NCI-H2029 (cell line): ENCODE measurements around the gene SAP25.
A peak's percentile ranks its signal among the peaks of the same experiment; 100 is the strongest.

Source experiments
- DNase-seq: peaks from one replicate; lab custom pipeline; 2025; lab: John Stamatoyannopoulos, UW

Gene SAP25

DNA sequence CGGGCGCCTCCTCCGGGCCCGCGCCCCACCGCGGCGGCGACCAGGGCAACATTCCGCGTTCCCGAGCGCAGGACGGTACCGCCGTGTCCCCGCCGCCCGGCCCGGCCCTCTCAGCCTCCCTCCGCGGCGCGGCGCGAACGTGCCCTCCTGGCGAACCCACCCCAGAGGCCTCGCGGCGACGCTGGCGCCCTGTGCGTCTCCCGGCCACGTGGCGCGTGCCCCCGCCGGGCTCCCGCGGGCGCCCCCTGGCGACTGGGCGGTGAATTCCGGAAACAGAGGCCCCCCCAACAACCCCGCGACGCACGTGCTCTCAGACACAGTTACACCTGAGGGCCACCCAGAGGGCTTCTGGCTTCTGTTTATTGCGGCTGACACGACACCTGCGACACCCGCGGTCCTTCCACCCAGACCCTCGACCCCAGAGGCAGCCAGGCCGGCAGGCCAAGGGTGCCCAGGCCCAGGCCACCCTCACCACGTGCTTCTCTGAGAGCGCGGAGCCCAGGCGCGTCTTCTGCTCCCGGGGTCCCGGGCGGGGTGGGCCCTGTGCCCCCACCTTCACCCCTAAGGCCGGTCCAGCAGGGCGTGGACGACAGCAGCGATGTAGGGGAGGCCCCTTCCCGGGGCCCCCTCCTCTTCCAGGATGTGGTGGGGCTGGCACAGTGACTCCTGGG, at the start of gene SAP25:
TSS of gene SAP25 (minus strand) at position 210 of the 671 bp plus-strand sequence. CDS start at position 52, 158 bp downstream.
- DNase-seq: no peak

DNA sequence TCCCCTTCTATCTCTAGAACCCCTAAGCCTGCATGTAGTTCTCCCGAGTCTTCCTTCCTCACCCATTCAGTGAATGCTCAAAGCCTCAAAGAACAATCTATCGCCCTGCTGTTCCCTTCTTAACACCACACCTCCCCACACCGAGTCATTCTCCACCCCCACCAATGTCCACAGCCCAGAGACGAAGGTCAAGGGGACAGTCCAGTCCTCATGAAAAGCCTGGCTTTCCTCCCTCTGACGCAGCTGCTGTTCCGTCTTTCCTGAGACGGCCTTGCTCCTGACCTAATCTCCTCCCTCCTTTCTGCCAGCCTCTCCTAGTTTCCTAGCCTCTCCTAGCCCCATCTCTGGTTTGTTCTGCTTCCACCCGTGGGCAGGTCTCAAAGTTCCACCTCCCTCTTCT, 47.9 kb upstream of the SAP25 start:
- DNase-seq: no peak

DNA sequence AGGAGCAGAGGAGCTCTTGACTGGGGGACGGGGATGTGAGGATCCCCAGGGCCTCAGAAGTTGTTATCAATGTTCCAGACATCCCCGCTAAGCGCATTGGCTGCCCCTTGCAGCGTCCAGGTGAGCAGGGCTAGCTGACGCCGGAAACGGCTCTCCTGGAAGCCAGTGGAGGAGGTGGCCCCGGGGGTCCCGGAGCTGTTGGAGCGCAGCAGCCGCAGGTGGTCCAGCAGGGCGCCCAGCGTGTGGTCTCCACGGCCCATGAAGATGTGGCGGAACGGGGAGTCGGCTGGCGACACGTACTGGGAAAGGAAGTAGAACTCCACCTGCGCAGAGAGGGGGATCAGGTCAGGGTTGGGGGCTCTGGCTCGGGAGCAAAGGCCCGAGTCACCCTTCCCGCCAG, 47.1 kb upstream of the SAP25 start:
- no peak for DNase-seq

DNA sequence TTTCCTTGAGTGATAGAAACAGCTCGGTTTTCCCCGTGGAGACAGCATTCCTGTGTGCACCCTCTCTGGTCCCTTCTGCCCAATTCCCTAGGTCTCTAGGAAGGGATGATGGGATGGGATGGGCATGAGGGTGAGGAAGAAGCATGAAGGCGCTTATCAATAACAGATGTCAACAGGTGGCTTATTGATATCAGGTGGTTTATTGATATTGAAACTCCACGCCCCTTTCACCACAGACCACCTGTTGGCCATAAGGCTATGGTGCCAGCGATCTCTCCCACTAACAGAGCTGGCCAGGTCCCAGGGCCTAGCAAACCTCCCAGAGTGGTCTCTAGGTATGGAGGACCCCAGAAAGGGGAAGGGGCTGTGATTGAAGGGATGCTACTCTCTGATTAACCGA, 46.5 kb upstream of the SAP25 start:
- no peak for DNase-seq

DNA sequence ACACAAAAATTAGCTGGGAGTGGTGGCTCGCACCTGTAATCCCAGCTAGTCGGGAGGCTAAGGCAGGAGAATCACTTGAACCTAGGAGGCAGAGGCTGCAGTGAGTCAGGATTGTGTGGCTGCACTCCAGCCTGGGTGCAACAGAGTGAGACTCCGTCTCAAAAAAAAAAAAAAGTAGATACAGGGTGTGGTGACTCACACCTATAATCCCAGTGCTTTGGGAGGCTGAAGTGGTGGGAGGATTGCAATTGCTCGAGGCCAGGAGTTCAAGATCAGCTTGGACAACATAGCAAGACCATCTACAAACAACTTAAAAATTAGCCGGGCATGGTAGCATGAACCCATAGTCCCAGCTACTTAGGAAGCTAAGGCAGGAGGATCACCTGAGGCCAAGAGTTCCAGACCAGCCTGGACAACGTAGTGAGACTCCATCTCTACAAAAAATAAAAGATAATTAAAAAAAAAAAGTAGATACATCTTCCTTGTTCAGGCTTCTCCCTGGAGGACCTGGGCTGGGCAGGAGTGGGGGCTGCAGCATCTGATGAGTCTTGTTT, 40.7 kb upstream of the SAP25 start:
- no peak for DNase-seq

DNA sequence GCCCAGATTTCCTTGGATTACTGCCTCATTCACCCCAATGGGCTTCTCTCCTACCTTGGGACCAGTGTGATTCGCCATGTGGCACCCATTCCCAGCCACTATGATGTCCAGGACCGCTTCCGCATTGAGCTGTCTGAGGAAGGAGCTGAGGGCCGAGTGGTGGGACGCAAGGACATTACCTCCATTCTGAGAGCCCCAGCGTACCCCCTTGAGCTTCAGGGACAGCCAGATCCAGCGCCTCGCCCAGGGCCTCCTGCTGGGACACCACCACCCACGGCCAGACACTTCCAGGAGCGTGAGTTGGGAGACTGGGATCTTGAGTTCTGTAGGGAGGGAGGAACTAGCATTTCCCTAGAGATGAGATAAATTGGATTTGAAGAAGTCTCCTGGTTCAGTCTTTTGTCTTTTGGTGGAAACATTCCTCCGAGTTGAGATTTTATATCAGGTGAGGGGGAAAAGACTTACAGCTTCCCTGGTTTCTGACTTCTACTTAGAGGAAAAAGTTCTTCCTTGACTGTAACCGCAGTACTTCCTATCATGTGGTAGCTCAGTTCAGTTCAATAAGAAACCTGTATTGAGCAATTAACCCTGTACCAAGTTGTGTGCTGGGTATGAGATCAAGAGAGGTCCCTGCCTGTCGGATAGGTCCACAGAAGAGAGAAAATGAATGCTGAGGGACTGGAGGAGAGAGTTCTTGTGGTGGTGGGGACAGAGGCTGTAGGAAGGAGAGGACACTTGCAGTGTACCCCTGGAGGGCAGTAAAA, 39.9 kb upstream of the SAP25 start:
- DNase-seq: no peak

DNA sequence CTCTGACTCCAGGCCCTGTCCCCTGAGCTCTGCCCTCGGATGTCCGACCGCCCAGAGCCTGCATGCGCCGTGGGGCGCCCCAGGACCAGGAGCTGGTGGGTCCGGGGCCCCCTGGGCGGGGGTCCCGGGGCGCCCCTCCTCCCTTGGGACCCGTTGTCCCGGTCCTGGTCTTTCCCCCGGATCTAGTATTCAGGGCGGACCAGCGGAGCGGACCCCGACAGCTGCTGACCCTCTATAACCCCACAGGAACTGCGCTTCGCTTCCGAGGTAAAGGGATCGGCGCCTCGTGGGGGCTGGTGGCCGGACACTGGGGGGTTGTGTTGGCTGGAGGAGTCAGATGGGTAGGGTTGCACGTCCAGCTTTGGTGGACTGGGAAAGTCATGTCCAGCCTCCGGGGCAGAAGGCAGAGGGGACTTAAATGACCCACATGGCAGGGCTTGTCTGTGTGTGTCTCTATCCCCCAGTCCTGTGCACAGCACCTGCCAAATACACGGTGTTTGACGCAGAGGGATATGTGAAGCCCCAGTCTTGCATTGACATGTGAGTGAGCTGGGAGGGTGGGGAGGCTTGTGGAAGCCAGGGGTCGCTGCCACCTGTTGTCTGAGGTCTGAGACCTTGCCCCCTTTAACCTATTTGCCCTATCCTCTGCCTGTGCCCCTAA, 39.2 kb upstream of the SAP25 start:
- DNase-seq: no peak

DNA sequence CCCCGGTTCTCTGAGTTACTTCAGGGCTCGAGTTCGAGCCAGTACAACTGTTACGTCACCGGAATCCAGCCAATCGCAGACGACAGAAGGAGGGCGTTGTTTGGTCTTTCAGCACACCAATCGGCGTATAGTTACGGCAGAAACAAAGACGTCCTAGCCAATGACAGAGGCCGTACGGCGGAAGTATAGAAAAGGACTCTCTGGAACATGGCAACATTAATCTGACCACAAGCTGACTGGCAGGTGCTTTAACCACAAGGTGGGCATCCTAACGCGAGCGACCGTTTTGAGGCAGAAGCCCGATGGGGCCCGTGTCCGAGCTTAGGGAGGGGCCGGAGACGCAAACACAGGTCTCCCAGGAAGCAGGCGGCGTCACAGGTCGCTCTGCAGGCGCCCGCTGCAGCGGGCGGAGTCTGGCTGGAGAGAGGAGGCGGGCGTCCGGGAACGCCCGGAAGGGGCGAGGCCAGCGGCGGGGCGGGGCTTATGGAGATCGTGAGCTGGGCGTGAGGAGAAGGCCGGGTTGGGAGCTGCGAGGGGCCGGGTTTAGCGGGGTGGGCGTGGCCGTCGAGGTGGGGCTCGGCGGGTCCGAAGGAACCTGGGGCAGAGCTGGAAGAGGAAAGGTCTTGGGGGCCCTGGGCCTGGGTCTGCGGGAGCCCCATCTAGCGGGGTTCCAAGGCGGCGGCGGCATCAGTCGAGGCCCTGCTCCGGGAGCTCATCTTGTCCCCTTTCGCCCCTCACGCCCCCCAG, 38.5 kb upstream of the SAP25 start, which contains the start of gene MOSPD3:
TSS of gene MOSPD3 (plus strand) at position 558 of the 747 bp plus-strand sequence. CDS start 252 bp downstream, outside the sequence.
- DNase-seq: peak; percentile 98

DNA sequence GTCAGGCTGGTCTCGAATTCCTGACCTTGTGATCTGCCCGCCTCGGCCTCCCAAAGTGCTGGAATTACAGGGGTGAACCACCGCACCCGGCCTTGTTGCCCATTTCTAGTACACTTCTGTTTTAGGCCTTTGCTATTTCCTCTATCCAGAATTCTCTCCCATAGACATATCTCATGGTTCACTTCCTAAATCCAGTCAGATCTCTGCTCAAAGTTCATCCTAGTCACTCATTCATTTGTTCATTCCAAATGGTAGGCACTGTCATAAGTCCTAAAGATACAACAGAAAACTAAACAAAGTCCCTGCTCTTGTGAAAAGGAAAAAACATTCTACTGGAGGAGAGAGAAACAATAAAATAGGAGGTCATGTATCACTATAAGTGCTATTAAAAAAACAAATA, 36.3 kb upstream of the SAP25 start:
- no peak for DNase-seq

DNA sequence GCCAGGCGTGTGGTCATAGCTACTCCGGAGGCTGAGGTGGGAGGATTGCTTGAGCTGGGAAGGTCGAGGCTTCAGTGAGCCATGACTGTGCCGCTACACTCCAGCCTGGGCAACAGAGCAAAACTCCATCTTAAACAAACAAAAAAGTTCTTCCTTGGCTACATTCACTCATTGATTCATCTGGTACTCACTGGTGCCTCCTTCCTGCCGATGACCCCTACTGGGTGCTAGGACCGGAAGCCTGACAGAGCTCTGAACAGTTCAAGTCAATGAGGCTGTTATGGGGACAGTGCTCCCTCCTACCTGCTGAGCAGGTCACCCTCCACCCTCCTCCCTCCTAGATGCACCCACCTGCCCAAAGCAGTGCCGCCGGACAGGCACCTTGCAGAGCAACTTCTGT, 33.4 kb upstream of the SAP25 start:
- no peak for DNase-seq

DNA sequence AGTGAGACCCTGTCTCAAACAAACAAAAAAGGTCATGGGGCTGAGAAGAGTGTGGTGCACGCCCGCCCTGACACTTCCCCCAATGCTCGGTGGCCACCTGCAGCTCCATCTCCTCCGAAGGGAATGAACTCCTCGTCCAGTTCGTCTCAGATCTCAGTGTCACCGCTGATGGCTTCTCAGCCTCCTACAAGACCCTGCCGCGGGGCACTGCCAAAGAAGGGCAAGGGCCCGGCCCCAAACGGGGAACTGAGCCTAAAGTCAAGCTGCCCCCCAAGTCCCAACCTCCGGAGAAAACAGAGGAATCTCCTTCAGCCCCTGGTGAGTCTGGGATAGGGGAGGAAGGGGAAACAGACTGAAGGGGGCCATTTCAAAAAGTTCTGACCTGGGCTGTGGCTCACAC, 32.6 kb upstream of the SAP25 start:
- DNase-seq: no peak

DNA sequence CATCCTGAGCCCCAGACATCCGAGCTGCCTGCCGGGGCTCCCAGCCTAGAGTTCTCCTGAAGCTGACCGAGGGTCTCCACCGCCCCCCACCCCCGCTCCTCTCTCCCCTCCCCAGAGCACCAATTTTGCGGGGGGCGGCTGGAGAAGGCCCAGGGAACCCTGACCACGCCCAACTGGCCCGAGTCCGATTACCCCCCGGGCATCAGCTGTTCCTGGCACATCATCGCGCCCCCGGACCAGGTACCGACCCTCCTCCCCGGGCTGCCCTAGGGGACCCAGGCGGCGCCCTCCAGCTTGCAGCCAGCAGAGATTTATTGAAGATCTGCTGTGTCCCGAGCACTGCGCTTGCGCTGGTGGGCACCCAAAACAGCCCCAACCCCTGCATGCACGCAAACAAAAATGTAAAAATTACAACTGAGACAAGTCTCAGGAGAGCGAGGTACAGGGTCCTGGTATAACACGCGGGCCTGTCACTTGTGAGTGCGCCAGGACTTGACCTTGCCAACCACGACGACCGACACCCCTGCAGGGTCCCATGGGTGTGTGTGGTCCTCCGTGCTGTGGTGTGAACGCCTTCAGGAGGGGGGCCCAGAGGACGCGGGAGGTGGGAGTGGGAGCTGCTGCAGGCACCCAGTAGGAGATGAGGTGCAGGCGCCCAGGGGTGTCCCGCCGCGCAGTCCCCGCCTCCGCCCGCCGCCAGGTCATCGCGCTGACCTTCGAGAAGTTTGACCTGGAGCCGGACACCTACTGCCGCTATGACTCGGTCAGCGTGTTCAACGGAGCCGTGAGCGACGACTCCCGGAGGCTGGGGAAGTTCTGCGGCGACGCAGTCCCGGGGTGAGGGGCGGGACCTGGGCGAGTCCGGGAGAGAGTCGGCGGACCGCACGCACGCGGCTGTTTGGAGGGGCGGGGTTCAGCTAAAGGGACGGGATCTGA, 31.5 kb upstream of the SAP25 start:
- DNase-seq: no peak

DNA sequence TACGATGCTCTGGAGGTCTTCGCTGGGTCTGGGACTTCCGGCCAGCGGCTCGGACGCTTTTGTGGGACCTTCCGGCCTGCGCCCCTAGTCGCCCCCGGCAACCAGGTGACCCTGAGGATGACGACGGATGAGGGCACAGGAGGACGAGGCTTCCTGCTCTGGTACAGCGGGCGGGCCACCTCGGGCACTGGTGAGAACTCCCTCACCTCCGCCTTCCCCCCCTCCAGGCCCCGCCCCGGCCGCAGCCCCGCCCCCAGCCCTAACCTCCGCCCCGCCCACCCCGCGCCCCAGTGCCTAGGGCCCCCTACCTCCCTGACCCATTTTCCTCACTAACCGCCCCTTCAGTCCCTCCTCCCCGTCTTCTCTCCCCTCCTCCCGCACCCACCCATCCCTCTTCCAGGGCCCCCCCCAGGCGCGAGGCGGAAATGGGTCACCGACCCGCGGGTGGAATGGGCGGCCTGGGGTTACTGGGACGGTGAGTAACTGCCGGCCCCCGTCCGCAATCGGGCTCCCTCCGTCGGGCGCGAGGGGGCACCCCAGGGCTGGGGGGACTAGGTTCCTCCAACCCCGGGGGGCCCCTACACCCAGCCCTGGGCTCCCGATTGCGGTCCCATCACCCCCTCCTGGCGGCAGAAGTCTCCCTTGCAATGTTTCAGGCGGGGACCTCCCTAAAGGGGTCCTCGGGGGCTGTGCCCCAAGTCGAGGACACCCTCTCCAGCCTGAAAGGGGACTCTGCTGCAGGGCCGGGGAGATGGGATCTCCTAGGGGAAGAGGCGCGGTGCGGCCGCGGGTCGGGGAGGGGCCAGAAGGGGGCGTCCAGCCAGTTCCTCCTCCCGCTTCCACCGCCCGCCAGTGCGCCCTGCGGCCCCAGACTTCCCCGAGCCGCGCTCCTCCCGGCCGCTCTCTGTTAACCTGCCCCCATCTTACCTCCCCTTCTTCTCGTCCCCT, 30.6 kb upstream of the SAP25 start:
- DNase-seq: peak; percentile 7

DNA sequence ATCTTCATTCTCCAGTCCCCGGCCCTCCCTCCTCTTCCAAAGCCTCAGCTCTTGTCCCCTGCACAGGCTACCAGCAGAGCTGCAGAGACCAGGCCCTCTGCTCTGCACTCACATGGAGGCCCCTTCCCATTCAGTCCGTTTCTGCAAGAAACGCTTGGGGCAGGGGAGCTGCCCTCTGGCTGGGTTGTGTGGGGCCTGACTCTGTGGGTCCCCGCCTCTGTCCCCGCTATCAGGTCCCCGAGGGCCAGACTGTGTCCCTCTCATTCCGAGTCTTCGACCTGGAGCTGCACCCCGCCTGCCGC, 30.0 kb upstream of the SAP25 start:
- DNase-seq: no peak

DNA sequence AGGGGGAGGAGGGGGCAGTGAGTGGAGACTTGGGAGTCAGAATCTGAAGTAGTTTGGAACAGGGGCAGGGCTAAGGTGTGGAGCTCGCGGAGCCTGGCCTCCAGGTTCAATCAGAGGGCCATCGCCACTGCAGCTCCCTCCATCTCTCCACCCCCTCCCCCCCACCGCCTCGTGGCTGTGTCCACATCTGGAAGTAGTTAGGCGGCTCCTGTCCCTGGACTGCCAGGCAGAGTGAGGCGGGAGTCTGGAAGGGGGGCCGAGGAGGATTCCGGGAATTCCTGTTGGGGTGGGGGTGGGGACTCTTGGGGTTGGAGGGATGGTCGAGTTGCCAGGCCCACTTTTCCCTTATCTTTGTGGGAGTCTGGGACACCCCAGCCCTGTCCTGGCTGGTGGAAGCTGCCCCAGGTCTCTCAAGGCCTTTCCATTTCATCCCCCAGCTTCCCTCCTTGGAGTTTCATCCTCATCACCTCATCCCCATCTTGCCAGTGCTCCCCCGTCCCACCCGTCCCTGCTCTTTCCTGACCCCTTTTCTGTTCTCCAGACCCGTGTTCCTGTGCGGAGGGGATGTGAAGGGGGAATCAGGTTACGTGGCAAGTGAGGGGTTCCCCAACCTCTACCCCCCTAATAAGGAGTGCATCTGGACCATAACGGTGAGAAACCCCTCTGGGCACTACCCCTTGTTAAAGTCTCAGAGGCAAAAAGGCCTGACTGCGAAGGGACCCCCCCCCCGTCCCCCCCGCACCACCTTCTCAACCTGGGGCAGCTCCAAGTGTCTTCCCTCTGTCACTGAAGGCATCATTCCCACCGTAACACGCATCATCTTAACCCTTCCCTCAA, 29.4 kb upstream of the SAP25 start:
- DNase-seq: no peak

DNA sequence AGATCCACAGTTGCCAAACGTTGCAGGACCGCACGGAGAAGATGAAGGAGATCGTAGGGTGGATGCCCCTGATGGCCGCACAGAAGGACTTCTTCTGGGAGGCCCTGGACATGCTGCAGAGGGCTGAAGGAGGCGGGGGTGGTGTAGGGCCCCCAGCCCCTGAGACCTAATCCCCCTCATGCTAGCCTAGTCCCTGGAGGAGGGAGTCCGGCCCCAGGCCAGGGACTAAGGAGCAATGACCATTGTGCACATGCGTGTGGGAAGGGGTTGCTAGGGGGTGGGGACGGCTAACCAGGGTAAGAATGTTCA, 27.0 kb upstream of the SAP25 start:
- no peak for DNase-seq

DNA sequence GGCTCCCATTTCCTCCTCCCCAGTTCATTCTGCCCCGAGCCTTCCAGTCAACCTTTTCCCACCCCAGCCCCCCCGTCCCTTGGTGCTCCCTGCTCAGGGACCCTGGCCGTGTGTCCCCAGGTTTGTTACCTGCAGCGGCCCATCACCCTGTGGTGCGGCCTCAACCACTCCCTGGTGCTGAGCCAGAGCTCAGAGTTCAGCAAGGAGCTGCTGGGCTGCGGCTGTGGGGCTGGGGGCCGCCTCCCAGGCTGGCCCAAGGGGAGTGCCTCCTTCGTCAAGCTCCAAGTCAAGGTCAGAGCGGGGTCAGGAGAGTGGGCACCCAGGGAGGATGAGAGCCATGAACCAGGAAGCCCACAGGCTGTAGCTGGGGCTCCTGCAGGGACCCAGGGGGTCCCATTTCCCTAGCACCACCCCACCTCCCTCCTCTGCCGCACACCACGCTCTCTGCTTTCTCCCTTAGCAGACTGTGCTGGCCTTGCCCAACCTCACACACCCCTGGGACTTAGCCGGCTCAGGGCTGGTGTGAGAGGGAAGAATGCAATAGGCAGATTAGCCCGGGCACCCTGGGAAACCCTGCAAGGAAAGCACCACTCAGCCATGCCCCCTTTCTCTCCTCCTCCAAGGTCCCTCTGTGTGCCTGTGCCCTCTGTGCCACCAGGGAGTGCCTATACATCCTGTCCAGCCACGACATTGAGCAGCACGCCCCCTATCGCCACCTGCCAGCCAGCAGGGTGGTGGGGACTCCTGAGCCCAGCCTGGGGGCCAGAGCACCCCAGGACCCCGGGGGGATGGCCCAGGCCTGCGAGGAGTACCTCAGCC, 26.4 kb upstream of the SAP25 start:
- no peak for DNase-seq

DNA sequence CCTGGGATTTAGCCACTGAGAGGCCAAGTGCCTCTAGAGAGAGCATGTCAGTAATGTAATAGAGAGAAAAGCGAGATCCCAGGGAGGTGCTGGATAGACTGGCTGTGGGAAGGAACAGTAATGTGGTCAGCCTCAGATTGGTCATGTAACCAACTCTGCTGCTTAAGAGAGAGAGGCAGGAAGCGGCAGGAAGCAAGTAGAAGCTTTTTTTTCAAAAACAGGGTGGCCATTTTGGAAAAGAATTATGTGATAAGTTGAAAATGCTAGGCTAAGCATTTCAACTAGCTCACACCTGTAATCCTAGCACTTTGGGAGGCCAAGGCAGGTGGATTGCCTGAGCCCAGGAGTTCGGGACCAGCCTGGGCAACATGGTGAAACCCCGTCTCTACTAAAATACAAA, 24.7 kb upstream of the SAP25 start:
- DNase-seq: no peak
